Uterus (tissue), 2 donors: Measurements from ENCODE around the gene GALNT2.

Experiments
- POLR2A ChIP-seq, 2 donors: fragments of 450-650 bp; IDR thresholded peaks; one replicate each; pipeline ENCODE4 v1.6.1; 2016; ENCODE audit warnings: antibody characterized with exemption in 2 of 2, mild to moderate bottlenecking in 1 of 2, moderate library complexity in 1 of 2
- TF ChIP-seq, protein P1 (sequence below), 4 experiments: fragments of 200-600 bp in 2 of 4; fragments of 450-650 bp in 2 of 4; sonication (generic) in 2 of 4; IDR thresholded peaks; one replicate each; pipeline ENCODE4 v1.5.1; 2016 to 2019; ENCODE audit warnings: antibody characterized with exemption in 4 of 4, mild to moderate bottlenecking in 2 of 4, moderate library complexity in 1 of 4

DNA sequence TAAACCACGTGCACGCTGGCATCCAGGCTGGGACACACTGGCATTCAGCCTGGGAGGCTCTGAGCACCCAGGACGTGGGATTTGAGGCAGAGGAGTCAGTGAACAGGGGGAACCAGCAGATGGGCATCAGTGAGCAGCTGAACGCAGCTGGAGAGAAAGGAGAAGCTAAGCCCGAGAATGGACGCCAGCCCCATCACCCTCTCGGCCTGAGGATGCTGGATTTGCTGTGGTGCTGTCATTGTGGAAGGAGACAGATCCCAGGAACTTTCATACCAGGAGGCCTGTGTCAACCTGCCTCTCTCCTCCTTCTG is 226.3 kb downstream of the GALNT2 start:
- TF ChIP-seq, protein P1, sequence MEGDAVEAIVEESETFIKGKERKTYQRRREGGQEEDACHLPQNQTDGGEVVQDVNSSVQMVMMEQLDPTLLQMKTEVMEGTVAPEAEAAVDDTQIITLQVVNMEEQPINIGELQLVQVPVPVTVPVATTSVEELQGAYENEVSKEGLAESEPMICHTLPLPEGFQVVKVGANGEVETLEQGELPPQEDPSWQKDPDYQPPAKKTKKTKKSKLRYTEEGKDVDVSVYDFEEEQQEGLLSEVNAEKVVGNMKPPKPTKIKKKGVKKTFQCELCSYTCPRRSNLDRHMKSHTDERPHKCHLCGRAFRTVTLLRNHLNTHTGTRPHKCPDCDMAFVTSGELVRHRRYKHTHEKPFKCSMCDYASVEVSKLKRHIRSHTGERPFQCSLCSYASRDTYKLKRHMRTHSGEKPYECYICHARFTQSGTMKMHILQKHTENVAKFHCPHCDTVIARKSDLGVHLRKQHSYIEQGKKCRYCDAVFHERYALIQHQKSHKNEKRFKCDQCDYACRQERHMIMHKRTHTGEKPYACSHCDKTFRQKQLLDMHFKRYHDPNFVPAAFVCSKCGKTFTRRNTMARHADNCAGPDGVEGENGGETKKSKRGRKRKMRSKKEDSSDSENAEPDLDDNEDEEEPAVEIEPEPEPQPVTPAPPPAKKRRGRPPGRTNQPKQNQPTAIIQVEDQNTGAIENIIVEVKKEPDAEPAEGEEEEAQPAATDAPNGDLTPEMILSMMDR (IDR thresholded peaks at IDR 0.05) = no peak
- no peak for TF ChIP-seq POLR2A (IDR thresholded peaks at IDR 0.05)
